Measurements from ENCODE around the gene CASK.
"Not testable (repeated sequence)": the region's sequence is repeated elsewhere in the genome, so short reads cannot be mapped to it uniquely, and the experiment has no call there.

CASK gene

DNA sequence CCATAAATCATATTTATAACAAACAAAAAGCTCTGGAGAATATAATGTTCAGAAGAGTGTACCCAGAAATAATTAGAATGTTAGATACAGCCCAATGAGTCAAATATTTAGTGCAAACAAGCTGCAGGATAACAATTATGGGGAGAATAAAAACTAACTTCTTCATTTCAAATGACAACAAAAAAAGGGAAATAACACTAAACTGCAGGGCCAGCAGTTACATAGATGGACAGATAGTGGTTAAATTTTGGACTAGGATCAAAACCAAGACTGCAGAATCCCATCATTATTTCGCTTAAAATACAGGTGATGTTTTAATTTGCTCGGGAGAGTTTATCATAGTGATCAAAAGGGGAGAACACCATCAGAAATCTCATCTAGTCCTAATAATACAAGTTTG lies 235.2 kb downstream of the CASK start:
- no peaks in the 10 kb centered on the region for H3K9me3 ChIP-seq (ENCODE audit: control insufficient read depth in 2 of 2, low read length in 2 of 2)
- H3K36me3 ChIP-seq (ENCODE audit: control insufficient read depth in 2 of 2, insufficient read depth in 2 of 2, low read length in 2 of 2), result no peaks in the 10 kb centered on the region
- H3K27me3 ChIP-seq (ENCODE audit: control insufficient read depth in 2 of 2, insufficient read depth in 2 of 2, low read length in 2 of 2), result peaks cover 0 to 4% of the 10 kb centered on the region in 2 donors
- H3K9ac ChIP-seq (ENCODE audit: low read depth in 1 of 2, low read length in 2 of 2), result no peak overlapping the region
- no peak overlapping the region for H3K4me3 ChIP-seq (ENCODE audit: low read length in 2 of 2)
- no peaks in the 10 kb centered on the region for H3K4me1 ChIP-seq (ENCODE audit: control insufficient read depth in 2 of 2, insufficient read depth in 2 of 2, low read length in 2 of 2)
- H3K27ac ChIP-seq (ENCODE audit: low read depth in 2 of 2, low read length in 2 of 2), result no peak overlapping the region

DNA sequence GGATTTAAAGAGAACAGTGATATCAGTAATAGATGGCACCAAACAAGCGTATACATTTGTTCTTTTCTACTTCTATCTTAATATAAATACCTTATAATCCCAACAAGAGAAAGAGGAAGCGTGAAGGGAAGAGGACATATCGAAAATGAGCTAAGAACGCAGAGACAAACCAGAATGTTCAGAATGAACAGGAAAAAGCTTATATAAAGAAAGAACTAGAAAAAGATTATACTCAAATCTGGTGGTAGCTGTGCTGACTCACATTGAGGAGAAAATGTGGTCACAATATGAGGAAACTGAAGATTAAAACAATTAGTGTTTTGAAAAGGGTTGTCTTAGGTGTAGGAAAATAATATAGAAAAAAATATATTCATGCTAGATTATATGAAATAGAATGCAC lies 236.6 kb downstream of the CASK start:
- no peak overlapping the region for H3K9ac ChIP-seq (ENCODE audit: low read depth in 1 of 2, low read length in 2 of 2)
- no peak overlapping the region for H3K27ac ChIP-seq (ENCODE audit: low read depth in 2 of 2, low read length in 2 of 2)
- H3K4me3 ChIP-seq (ENCODE audit: low read length in 2 of 2), result no peak overlapping the region
- no peaks in the 10 kb centered on the region for H3K9me3 ChIP-seq (ENCODE audit: control insufficient read depth in 2 of 2, low read length in 2 of 2)
- H3K36me3 ChIP-seq (ENCODE audit: control insufficient read depth in 2 of 2, insufficient read depth in 2 of 2, low read length in 2 of 2), result no peaks in the 10 kb centered on the region
- no peaks in the 10 kb centered on the region for H3K4me1 ChIP-seq (ENCODE audit: control insufficient read depth in 2 of 2, insufficient read depth in 2 of 2, low read length in 2 of 2)
- H3K27me3 ChIP-seq (ENCODE audit: control insufficient read depth in 2 of 2, insufficient read depth in 2 of 2, low read length in 2 of 2), result peaks cover 0 to 4% of the 10 kb centered on the region in 2 donors

DNA sequence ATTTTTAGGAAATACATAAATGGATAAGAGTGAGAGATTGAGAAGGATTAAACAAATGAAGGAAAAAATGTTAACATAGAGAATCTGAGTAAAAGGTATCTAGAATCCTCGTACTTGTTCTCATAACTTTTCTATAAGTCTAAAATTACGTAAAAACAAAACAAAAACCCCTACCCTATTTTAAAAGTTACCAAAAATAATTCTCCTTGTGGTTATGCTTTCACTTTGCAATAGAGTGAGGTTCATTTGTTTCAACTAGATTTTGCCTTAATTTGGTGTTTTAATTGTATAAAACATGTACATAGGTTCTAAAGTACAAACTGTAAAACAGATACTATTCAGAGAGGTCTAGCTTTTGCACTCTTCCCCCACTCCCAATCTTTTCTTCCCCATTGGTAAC lies 238.4 kb downstream of the CASK start:
- Histone ChIP-seq H3K27ac (ENCODE audit: low read depth in 2 of 2, low read length in 2 of 2) (no peak overlapping the region), H3K27me3 (ENCODE audit: control insufficient read depth in 2 of 2, insufficient read depth in 2 of 2, low read length in 2 of 2) (peaks cover 0 to 4% of the 10 kb centered on the region in 2 donors), H3K36me3 (ENCODE audit: control insufficient read depth in 2 of 2, insufficient read depth in 2 of 2, low read length in 2 of 2) (no peaks in the 10 kb centered on the region), H3K4me1 (ENCODE audit: control insufficient read depth in 2 of 2, insufficient read depth in 2 of 2, low read length in 2 of 2) (no peaks in the 10 kb centered on the region), H3K4me3 (ENCODE audit: low read length in 2 of 2) (no peak overlapping the region), H3K9me3 (ENCODE audit: control insufficient read depth in 2 of 2, low read length in 2 of 2) (no peaks in the 10 kb centered on the region), H3K9ac (ENCODE audit: low read depth in 1 of 2, low read length in 2 of 2) (no peak overlapping the region)

DNA sequence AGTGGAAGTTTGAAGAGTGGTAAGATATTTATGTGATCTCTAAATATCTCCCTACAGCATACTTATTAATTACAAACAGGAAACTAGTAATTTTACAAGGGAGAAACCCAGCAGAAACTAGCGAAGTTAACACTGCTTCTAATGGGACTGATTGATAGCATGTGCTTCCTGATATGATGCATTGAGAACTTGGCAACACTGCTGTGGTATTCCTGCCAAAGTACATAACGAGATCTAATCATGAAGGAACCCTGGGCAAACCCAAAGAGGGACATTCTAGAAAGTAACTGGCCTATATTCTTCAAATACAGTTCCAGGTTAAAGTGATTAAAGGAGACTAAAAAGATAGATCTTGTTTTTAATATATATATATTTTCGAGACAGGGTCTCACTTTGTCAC lies 239.2 kb downstream of the CASK start:
- H3K27me3 ChIP-seq (ENCODE audit: control insufficient read depth in 2 of 2, insufficient read depth in 2 of 2, low read length in 2 of 2), result peaks cover 0 to 4% of the 10 kb centered on the region in 2 donors

DNA sequence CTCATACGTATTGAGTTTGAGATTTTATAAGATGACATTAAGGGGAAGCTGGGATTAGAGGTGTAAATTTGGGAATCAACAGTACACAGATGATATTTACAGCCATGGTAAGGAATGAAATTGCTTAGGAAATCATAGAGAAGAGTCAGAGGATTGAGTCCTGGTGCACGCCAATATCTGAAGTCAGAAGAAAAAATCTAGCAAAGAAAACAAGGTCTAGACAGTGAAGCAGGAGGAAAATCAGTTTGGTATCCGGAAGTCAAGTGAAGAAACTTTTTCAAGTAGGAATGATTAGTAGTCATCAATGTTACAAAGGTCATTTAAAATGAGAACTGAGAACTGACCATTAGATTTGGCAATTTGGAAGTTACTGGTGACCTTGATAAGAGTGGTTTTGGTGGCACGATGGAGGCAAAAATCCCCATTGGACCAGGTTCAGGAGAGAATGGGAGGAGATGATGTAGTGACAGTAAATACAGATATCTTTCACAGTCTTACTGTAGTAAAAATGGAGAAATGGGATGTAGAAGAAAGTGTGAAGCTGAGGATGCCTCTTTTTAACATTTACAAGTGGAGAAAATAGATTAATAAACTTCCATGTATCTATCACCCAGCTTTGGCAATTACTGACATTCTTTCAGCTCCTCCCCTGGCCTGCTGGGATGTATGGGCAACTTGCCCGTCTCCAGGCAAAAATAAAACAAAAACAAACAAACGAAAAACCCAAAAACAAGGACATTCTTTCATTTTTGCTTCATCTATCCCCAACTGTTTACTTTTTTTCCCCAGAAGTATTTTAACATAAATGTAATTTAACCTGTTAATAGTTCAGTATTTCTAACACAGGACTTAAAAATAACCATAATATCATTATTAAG lies 245.9 kb downstream of the CASK start:
- H3K9me3 ChIP-seq (ENCODE audit: control insufficient read depth in 2 of 2, low read length in 2 of 2), result no peaks in the 10 kb centered on the region
- no peak overlapping the region for H3K27ac ChIP-seq (ENCODE audit: low read depth in 2 of 2, low read length in 2 of 2)
- H3K4me3 ChIP-seq (ENCODE audit: low read length in 2 of 2), result no peak overlapping the region
- no peaks in the 10 kb centered on the region for H3K4me1 ChIP-seq (ENCODE audit: control insufficient read depth in 2 of 2, insufficient read depth in 2 of 2, low read length in 2 of 2)
- no peak overlapping the region for H3K9ac ChIP-seq (ENCODE audit: low read depth in 1 of 2, low read length in 2 of 2)
- H3K27me3 ChIP-seq (ENCODE audit: control insufficient read depth in 2 of 2, insufficient read depth in 2 of 2, low read length in 2 of 2), result no peaks in the 10 kb centered on the region
- H3K36me3 ChIP-seq (ENCODE audit: control insufficient read depth in 2 of 2, insufficient read depth in 2 of 2, low read length in 2 of 2), result no peaks in the 10 kb centered on the region

More for the DNA sequence above, 239.2 kb downstream of the CASK start:
- Histone ChIP-seq H3K27ac (ENCODE audit: low read depth in 2 of 2, low read length in 2 of 2) (no peak overlapping the region), H3K9ac (ENCODE audit: low read depth in 1 of 2, low read length in 2 of 2) (no peak overlapping the region), H3K4me1 (ENCODE audit: control insufficient read depth in 2 of 2, insufficient read depth in 2 of 2, low read length in 2 of 2) (no peaks in the 10 kb centered on the region), H3K4me3 (ENCODE audit: low read length in 2 of 2) (no peak overlapping the region), H3K36me3 (ENCODE audit: control insufficient read depth in 2 of 2, insufficient read depth in 2 of 2, low read length in 2 of 2) (no peaks in the 10 kb centered on the region), H3K9me3 (ENCODE audit: control insufficient read depth in 2 of 2, low read length in 2 of 2) (no peaks in the 10 kb centered on the region)

DNA sequence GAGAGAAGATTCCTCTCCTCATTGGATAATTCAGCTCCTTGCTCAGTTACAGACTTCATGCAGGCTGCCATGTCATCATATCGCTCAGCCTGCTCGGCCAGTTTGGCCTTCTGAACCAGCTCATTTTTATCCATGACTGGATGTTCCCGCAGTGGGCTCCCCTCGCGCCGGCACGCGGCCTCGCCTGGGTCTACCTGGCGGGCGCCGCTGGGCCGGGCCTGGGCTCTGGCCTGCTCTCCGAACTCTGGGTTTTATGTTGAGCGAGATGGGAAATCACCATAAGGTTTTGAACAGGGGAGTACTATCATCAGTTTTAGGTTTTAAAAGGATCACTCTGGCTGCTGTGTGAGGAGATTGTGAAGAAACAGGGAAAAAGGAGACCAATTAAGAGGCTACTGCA lies 247.0 kb downstream of the CASK start:
- not testable (repeated sequence) for H3K9ac ChIP-seq (ENCODE audit: low read depth in 1 of 2, low read length in 2 of 2); H3K4me1 ChIP-seq (ENCODE audit: control insufficient read depth in 2 of 2, insufficient read depth in 2 of 2, low read length in 2 of 2); H3K4me3 ChIP-seq (ENCODE audit: low read length in 2 of 2); H3K36me3 ChIP-seq (ENCODE audit: control insufficient read depth in 2 of 2, insufficient read depth in 2 of 2, low read length in 2 of 2); H3K9me3 ChIP-seq (ENCODE audit: control insufficient read depth in 2 of 2, low read length in 2 of 2); H3K27me3 ChIP-seq (ENCODE audit: control insufficient read depth in 2 of 2, insufficient read depth in 2 of 2, low read length in 2 of 2); H3K27ac ChIP-seq (ENCODE audit: low read depth in 2 of 2, low read length in 2 of 2)

DNA sequence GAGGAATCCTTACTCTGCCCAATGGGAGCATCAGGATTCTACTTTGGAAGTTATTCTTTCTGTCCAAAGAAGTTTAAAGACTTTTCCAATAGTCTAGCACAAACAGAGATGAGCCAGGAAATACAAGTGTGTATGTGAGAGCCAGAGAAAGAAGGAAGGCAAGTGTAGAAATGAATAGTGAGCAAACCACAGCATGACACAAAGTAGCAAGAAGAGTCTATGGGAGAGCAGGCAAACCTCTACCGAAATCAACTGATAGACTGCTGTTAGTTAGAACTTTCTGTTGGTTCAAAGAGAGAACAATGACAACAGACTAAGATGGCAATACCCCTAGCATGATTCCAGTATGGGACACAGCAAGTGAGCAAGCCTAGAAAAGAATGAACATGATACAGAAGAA lies 250.7 kb downstream of the CASK start:
- no peak overlapping the region for H3K9ac ChIP-seq (ENCODE audit: low read depth in 1 of 2, low read length in 2 of 2)
- no peaks in the 10 kb centered on the region for H3K4me1 ChIP-seq (ENCODE audit: control insufficient read depth in 2 of 2, insufficient read depth in 2 of 2, low read length in 2 of 2)
- no peaks in the 10 kb centered on the region for H3K36me3 ChIP-seq (ENCODE audit: control insufficient read depth in 2 of 2, insufficient read depth in 2 of 2, low read length in 2 of 2)
- H3K4me3 ChIP-seq (ENCODE audit: low read length in 2 of 2), result no peak overlapping the region
- H3K27me3 ChIP-seq (ENCODE audit: control insufficient read depth in 2 of 2, insufficient read depth in 2 of 2, low read length in 2 of 2), result no peaks in the 10 kb centered on the region
- H3K9me3 ChIP-seq (ENCODE audit: control insufficient read depth in 2 of 2, low read length in 2 of 2), result no peaks in the 10 kb centered on the region
- no peak overlapping the region for H3K27ac ChIP-seq (ENCODE audit: low read depth in 2 of 2, low read length in 2 of 2)

DNA sequence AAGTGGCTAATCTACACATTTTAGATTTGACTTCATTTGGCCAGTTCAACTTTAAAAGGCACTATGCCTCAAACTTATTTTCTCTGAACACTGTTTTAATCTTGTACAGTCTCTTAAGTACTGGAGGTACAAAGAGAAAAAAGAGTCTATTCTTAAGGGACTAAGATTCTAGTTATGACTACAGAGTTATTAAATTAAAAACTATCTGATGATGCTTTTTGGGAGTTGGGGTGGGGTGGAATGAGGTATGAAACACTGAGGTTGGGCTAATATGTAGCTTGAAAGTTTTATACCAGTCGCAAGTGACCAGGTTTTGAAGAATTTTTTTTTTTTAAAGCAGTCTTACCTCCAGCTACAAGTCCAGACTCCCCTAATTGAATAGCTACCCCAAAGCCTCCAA lies 252.3 kb downstream of the CASK start:
- H3K9ac ChIP-seq (ENCODE audit: low read depth in 1 of 2, low read length in 2 of 2), result no peak overlapping the region
- peaks cover 0 to 3% of the 10 kb centered on the region in 2 donors for H3K27me3 ChIP-seq (ENCODE audit: control insufficient read depth in 2 of 2, insufficient read depth in 2 of 2, low read length in 2 of 2)
- H3K4me1 ChIP-seq (ENCODE audit: control insufficient read depth in 2 of 2, insufficient read depth in 2 of 2, low read length in 2 of 2), result no peaks in the 10 kb centered on the region
- H3K27ac ChIP-seq (ENCODE audit: low read depth in 2 of 2, low read length in 2 of 2), result no peak overlapping the region
- H3K4me3 ChIP-seq (ENCODE audit: low read length in 2 of 2), result no peak overlapping the region
- no peaks in the 10 kb centered on the region for H3K9me3 ChIP-seq (ENCODE audit: control insufficient read depth in 2 of 2, low read length in 2 of 2)
- H3K36me3 ChIP-seq (ENCODE audit: control insufficient read depth in 2 of 2, insufficient read depth in 2 of 2, low read length in 2 of 2), result no peaks in the 10 kb centered on the region

DNA sequence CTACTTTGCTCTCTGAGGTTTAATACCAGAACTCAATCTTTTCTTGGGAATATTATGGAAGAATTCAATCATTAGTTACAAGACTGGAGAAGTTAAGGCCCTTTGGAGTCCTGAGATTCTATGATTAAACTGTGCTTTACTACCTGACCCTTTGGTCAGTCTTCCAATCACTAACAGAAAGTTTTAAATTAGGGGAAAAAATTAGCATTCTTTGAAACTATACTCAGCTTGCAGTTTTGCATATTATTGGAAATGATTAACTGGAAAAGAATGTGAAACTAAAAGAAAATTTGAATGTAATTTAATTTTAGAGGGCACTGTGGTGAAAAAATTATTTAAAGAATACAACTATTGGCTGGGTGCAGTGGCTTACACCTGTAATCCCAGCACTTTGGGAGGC lies 253.2 kb downstream of the CASK start:
- no peaks in the 10 kb centered on the region for H3K36me3 ChIP-seq (ENCODE audit: control insufficient read depth in 2 of 2, insufficient read depth in 2 of 2, low read length in 2 of 2)
- peaks cover 0 to 3% of the 10 kb centered on the region in 2 donors for H3K27me3 ChIP-seq (ENCODE audit: control insufficient read depth in 2 of 2, insufficient read depth in 2 of 2, low read length in 2 of 2)
- no peak overlapping the region for H3K27ac ChIP-seq (ENCODE audit: low read depth in 2 of 2, low read length in 2 of 2)
- H3K4me3 ChIP-seq (ENCODE audit: low read length in 2 of 2), result no peak overlapping the region
- no peaks in the 10 kb centered on the region for H3K9me3 ChIP-seq (ENCODE audit: control insufficient read depth in 2 of 2, low read length in 2 of 2)
- H3K4me1 ChIP-seq (ENCODE audit: control insufficient read depth in 2 of 2, insufficient read depth in 2 of 2, low read length in 2 of 2), result no peaks in the 10 kb centered on the region
- no peak overlapping the region for H3K9ac ChIP-seq (ENCODE audit: low read depth in 1 of 2, low read length in 2 of 2)

DNA sequence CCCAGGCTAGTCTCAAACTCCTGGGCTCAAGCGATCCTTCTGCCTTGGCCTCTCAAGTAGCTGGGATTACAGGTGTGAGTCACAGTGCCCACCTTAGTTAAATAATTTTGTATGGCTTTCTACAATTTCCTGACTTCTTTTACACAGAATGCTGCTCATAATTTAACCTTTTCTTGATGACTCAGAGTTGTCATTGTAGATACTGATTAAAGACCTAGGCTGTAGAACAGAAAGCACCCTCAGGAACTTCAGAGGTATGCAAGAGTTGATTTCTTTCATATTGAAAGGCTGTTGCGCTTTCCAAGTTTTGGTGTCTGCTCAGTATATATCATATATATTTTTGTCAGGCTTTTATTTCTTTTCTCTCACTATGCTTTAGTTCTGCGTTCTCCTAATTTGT lies 255.7 kb downstream of the CASK start:
- H3K27me3 ChIP-seq (ENCODE audit: control insufficient read depth in 2 of 2, insufficient read depth in 2 of 2, low read length in 2 of 2), result peaks cover 0 to 3% of the 10 kb centered on the region in 2 donors
- no peaks in the 10 kb centered on the region for H3K4me1 ChIP-seq (ENCODE audit: control insufficient read depth in 2 of 2, insufficient read depth in 2 of 2, low read length in 2 of 2)
- no peaks in the 10 kb centered on the region for H3K9me3 ChIP-seq (ENCODE audit: control insufficient read depth in 2 of 2, low read length in 2 of 2)
- H3K4me3 ChIP-seq (ENCODE audit: low read length in 2 of 2), result no peak overlapping the region
- H3K27ac ChIP-seq (ENCODE audit: low read depth in 2 of 2, low read length in 2 of 2), result no peak overlapping the region
- no peak overlapping the region for H3K9ac ChIP-seq (ENCODE audit: low read depth in 1 of 2, low read length in 2 of 2)
- H3K36me3 ChIP-seq (ENCODE audit: control insufficient read depth in 2 of 2, insufficient read depth in 2 of 2, low read length in 2 of 2), result peaks cover 0 to 2% of the 10 kb centered on the region in 2 donors
